Measurements from ENCODE around the gene ULK4.

Gene ULK4

DNA sequence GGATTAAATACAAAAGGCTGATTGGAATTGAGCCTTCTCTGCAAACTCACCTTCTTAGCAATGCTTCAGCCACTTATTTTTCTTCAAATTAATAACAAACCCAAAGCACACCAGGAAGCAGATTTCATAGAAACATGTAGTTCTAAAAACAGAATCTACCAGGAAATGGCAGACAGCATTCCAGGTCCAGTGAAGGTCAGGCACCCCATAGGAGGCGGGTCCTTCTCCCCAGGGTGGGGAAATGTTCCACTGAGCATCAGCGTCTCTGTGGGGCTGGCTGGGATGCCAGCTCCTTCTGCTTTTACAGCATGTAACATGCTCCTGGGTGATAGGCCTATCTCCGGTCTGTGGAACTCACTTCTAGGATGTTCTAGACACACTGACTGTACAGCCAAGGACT lies 713.4 kb downstream of the ULK4 start:
- H3K4me3 ChIP-seq (replicated peaks; ENCODE audit: insufficient read depth, low read length) = no peak overlapping the region
- no peaks in the 10 kb centered on the region for H3K27me3 ChIP-seq (ENCODE audit: insufficient read depth, poor library complexity, severe bottlenecking)
- TF ChIP-seq SPI1 (IDR thresholded peaks at IDR 0.05; ENCODE audit: borderline replicate concordance, low read depth) (no peak), GABPA (IDR thresholded peaks at IDR 0.05; ENCODE audit: low read depth) (no peak), POLR2AphosphoS5 (IDR thresholded peaks at IDR 0.05; ENCODE audit: low read depth) (no peak)
- TF ChIP-seq, protein P1, sequence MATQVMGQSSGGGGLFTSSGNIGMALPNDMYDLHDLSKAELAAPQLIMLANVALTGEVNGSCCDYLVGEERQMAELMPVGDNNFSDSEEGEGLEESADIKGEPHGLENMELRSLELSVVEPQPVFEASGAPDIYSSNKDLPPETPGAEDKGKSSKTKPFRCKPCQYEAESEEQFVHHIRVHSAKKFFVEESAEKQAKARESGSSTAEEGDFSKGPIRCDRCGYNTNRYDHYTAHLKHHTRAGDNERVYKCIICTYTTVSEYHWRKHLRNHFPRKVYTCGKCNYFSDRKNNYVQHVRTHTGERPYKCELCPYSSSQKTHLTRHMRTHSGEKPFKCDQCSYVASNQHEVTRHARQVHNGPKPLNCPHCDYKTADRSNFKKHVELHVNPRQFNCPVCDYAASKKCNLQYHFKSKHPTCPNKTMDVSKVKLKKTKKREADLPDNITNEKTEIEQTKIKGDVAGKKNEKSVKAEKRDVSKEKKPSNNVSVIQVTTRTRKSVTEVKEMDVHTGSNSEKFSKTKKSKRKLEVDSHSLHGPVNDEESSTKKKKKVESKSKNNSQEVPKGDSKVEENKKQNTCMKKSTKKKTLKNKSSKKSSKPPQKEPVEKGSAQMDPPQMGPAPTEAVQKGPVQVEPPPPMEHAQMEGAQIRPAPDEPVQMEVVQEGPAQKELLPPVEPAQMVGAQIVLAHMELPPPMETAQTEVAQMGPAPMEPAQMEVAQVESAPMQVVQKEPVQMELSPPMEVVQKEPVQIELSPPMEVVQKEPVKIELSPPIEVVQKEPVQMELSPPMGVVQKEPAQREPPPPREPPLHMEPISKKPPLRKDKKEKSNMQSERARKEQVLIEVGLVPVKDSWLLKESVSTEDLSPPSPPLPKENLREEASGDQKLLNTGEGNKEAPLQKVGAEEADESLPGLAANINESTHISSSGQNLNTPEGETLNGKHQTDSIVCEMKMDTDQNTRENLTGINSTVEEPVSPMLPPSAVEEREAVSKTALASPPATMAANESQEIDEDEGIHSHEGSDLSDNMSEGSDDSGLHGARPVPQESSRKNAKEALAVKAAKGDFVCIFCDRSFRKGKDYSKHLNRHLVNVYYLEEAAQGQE (IDR thresholded peaks at IDR 0.05; ENCODE audit: insufficient replicate concordance, low read depth) = no peak
- TF ChIP-seq, protein P2, sequence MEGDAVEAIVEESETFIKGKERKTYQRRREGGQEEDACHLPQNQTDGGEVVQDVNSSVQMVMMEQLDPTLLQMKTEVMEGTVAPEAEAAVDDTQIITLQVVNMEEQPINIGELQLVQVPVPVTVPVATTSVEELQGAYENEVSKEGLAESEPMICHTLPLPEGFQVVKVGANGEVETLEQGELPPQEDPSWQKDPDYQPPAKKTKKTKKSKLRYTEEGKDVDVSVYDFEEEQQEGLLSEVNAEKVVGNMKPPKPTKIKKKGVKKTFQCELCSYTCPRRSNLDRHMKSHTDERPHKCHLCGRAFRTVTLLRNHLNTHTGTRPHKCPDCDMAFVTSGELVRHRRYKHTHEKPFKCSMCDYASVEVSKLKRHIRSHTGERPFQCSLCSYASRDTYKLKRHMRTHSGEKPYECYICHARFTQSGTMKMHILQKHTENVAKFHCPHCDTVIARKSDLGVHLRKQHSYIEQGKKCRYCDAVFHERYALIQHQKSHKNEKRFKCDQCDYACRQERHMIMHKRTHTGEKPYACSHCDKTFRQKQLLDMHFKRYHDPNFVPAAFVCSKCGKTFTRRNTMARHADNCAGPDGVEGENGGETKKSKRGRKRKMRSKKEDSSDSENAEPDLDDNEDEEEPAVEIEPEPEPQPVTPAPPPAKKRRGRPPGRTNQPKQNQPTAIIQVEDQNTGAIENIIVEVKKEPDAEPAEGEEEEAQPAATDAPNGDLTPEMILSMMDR (IDR thresholded peaks at IDR 0.05; ENCODE audit: insufficient read depth, low read length) = no peak
- DNase-seq (ENCODE audit: low read depth in 1 of 2, low spot score in 1 of 2) = no peak
- no peak overlapping the region for H3K27ac ChIP-seq (replicated peaks)

DNA sequence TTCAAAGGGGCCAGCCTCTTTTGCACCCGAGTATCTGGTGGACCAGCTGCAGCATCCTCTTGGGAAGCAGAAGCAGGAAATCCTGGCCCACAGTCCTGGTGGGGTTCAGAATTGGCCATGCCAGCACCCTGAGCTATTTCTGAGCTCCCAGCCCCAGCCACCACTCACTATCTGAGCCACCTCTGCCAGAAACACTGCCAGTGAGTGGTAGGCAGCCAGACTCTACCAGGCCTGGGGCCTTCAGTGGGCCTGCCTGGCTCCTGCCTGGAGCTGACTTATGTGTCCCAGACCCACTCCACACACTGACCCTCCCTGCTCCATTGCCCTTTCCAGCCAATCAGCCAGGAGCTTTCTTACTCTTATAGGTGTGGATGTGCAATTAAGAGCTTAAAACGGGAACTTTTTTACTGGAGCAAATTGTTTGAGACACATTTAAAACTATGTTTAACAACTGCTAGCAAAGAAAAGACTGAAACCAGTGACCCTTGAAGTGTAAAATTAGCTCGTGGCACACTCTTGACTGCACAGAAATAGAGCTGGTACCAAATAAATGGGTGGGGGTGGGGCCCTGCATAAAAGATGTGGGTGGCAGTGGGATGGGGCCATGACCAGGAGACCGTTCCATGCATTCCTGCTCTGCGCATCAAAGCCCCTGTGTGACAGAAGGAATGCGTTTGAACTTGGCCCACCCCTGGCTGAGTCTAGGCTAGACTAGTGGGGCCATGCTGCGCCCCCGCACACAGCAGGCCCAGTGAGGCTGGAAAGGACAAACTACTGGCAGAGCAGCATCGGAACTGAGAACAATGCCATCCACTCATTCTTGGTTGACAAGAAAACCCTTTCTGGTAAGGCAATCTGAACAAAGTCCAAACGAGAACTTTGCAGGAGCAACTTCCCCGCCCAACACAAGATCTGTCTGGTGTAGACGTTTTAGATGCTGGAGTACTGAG lies 714.6 kb downstream of the ULK4 start:
- TF ChIP-seq SPI1 (IDR thresholded peaks at IDR 0.05; ENCODE audit: borderline replicate concordance, low read depth) = no peak
- TF ChIP-seq, protein P1 (IDR thresholded peaks at IDR 0.05; ENCODE audit: insufficient replicate concordance, low read depth) = no peak
- no peak for TF ChIP-seq POLR2AphosphoS5 (IDR thresholded peaks at IDR 0.05; ENCODE audit: low read depth)
- no peak for TF ChIP-seq GABPA (IDR thresholded peaks at IDR 0.05; ENCODE audit: low read depth)
- TF ChIP-seq, protein P2 (IDR thresholded peaks at IDR 0.05; ENCODE audit: insufficient read depth, low read length) = no peak

DNA sequence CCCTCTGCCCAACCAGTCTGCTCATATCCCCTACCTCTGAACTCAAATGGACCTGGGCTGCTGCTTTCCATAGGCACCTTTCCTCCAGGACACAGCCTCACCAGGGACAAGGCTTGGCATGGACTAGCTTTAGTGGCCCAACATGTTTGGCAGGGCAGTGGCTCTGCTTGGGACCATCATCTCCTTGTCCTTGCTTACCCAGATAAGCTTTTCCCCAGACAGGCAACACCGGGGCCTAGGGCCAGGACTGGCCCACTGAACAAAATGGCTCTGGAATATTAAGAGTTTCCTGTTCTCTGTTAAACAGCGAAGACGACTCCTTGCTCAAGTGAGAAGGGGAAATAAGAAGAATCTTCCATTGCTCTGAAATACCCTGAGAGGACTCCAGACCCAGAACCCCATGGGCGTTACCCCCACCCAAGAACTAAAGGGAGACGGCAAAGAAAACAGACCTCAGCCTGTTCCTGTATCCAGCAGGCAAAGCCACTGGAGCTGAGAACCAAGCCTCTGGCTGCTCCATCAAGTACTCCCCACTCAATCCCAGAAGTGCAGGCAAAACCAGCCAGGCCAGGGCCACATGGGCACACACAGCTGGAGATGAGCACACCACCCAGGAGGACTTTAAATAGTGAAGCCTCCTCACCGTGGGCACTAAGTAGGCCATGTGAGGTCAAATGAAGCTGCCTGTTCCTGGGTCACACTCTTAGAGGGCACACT lies 717.1 kb downstream of the ULK4 start:
- no peak for TF ChIP-seq POLR2AphosphoS5 (IDR thresholded peaks at IDR 0.05; ENCODE audit: low read depth)
- TF ChIP-seq, protein P2 (IDR thresholded peaks at IDR 0.05; ENCODE audit: insufficient read depth, low read length) = no peak
- TF ChIP-seq SPI1 (IDR thresholded peaks at IDR 0.05; ENCODE audit: borderline replicate concordance, low read depth) = no peak
- no peak for DNase-seq (ENCODE audit: low read depth in 1 of 2, low spot score in 1 of 2)
- Histone ChIP-seq H3K27me3 (ENCODE audit: insufficient read depth, poor library complexity, severe bottlenecking) (no peaks in the 10 kb centered on the region), H3K27ac (replicated peaks) (no peak overlapping the region), H3K4me3 (replicated peaks; ENCODE audit: insufficient read depth, low read length) (no peak overlapping the region)

More for the DNA sequence above, 714.6 kb downstream of the ULK4 start:
- Histone ChIP-seq H3K27ac (replicated peaks) (no peak overlapping the region), H3K4me3 (replicated peaks; ENCODE audit: insufficient read depth, low read length) (no peak overlapping the region), H3K27me3 (ENCODE audit: insufficient read depth, poor library complexity, severe bottlenecking) (no peaks in the 10 kb centered on the region)
- no peak for DNase-seq (ENCODE audit: low read depth in 1 of 2, low spot score in 1 of 2)
